NT2/D1 (cell line): Measurements from ENCODE around the gene SMG1.
"Not testable (repeated sequence)": the region's sequence is repeated elsewhere in the genome, so short reads cannot be mapped to it uniquely, and the experiment has no call there.

Experiments
- DNase-seq: peaks from one replicate; pipeline ENCODE4 v3.0.0-alpha.2; 2011; ENCODE audit warnings: low read depth, low spot score
- H3K27me3 ChIP-seq: 2 replicates; pipeline ENCODE4 v1.6.0; 2011; ENCODE audit warnings: mild to moderate bottlenecking; ENCODE audit not compliant: insufficient read length, insufficient read depth
- H3K36me3 ChIP-seq: 2 replicates; pipeline ENCODE4 v1.6.1; 2011; ENCODE audit warnings: mild to moderate bottlenecking, low read length, mixed read lengths; ENCODE audit not compliant: insufficient read depth, insufficient read length
- H3K4me1 ChIP-seq: 2 replicates; pipeline ENCODE4 v1.5.1; 2011; ENCODE audit not compliant: insufficient read depth, insufficient read length
- H3K4me3 ChIP-seq: 2 replicates; pipeline ENCODE4 v1.5.1; 2011; ENCODE audit warnings: low read depth; ENCODE audit not compliant: insufficient read length
- H3K9ac ChIP-seq: 2 replicates; pipeline ENCODE4 v1.6.0; 2011; ENCODE audit warnings: low read depth; ENCODE audit not compliant: insufficient read length
- H3K9me3 ChIP-seq: 2 replicates; pipeline ENCODE4 v1.5.1; 2011; ENCODE audit warnings: mild to moderate bottlenecking, low read length; ENCODE audit not compliant: insufficient read depth

The SMG1 gene

DNA sequence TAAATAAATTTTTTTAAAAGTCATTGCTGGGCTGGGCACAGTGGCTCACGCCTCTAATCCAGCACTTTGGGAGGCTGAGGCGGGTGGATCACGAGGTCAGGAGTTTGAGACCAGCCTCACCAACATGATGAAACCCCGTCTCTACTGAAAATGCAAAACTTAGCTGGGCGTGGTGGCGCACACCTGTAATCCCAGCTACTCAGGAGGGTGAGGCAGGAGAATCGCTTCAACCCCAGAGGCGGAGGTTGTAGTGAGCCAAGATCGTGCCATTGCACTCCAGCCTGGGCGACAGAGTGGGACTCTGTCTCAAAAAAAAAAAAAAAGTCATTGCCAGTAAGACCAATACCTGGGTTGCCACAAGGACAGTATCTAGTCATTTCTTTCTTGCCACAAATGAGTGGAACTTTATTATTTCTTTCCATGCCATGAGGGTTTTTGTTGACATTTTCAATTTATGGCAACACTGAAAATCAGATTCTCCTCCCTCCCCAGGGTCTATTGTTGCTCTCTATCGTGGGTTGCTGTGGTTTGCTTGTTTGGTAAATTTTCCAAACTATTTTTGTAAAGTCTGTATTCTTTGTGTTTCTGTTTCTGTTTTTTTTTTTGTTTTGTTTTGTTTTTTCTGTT lies 155.8 kb downstream of the SMG1 start:
- not testable (repeated sequence) for H3K4me3 ChIP-seq, H3K9me3 ChIP-seq, H3K36me3 ChIP-seq, H3K27me3 ChIP-seq, H3K4me1 ChIP-seq, DNase-seq, H3K9ac ChIP-seq

GRCh38 chr16:18767217-18767616 lies 159.0 kb downstream of the SMG1 start:
- H3K4me3 ChIP-seq, DNase-seq, H3K9me3 ChIP-seq, H3K4me1 ChIP-seq, H3K27me3 ChIP-seq, H3K9ac ChIP-seq, H3K36me3 ChIP-seq: not testable (repeated sequence)

GRCh38 chr16:18762713-18763112 lies 163.5 kb downstream of the SMG1 start:
- not testable (repeated sequence) for DNase-seq

GRCh38 chr16:18759598-18760520 lies 166.3 kb downstream of the SMG1 start:
- H3K4me1 ChIP-seq, H3K27me3 ChIP-seq, DNase-seq, H3K9me3 ChIP-seq, H3K36me3 ChIP-seq, H3K4me3 ChIP-seq: not testable (repeated sequence)
- H3K9ac ChIP-seq = peak overlapping the region; percentile 42

More at GRCh38 chr16:18762713-18763112, 163.5 kb downstream of the SMG1 start:
- not testable (repeated sequence) for H3K9ac ChIP-seq, H3K4me3 ChIP-seq, H3K9me3 ChIP-seq, H3K36me3 ChIP-seq, H3K27me3 ChIP-seq, H3K4me1 ChIP-seq

DNA sequence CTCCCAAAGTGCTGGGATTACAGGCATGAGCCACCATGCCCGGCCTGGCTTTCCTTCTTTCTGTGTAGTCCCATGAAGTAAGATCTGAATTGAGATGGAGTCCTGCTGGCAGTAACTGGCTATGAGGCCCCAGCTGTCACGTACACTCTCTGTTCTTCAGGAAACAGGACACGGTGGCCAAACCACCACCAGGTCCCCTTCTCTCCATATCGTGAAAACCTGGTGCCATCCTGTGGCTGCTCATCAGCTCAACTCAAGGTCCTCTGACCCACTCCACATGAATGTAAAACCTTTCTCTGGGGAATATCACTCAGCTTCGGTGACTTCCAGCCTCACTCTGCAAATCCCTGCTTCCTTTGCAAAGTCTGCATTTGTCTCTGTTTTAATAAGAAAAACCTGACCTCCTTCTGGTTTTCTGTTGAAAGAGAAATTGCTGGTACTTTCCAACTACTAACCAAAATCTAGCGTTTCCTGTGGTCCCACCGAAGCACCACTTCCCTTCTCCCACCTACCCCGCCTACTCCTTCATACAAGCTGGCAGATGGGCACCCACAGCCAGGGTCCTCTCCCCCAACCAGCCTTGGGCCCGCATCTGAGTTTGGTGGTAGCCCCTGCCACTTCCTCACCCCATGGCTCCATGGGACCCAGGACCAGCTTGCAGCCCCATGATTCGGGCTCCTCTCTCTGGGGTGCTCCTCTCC lies 168.1 kb downstream of the SMG1 start:
- not testable (repeated sequence) for H3K9me3 ChIP-seq, H3K27me3 ChIP-seq, H3K36me3 ChIP-seq, DNase-seq, H3K9ac ChIP-seq, H3K4me1 ChIP-seq, H3K4me3 ChIP-seq

- not testable (repeated sequence) for DNase-seq, H3K9ac ChIP-seq, H3K9me3 ChIP-seq
These were observed 169.6 kb downstream of the SMG1 start for GRCh38 chr16:18756639-18757038.

More at GRCh38 chr16:18756639-18757038, 169.6 kb downstream of the SMG1 start:
- H3K27me3 ChIP-seq, H3K4me1 ChIP-seq, H3K4me3 ChIP-seq, H3K36me3 ChIP-seq: not testable (repeated sequence)
